Measurements from ENCODE around the gene PACS1. TPM values are rescaled to one million over a fixed set of nuclear protein-coding genes. Genes with fewer than 3 reads are reported as not detected.

The PACS1 gene
- total RNA-seq, 1 experiment from 2014 or later, result 41.1 TPM

DNA sequence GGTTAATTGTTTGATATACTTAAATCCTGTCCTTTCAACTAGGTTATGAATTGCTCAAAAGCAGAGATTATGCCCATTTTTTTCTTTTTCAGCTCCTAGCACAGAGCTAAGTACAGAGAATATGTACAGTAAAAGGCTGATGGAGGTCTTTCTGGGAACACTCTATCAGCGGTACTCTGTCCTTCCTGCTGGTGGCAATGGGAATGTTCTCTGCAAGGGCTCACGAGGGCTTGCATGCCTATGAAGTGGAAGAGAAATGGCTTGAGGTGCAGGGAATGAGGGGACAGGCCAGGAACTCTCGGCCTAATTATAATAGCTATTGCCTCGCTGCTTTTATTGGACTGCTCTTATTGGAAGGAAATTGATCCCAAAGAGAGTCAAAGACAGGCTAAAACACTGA, 114.7 kb downstream of the PACS1 start (continued):
- TF ChIP-seq, protein P1, sequence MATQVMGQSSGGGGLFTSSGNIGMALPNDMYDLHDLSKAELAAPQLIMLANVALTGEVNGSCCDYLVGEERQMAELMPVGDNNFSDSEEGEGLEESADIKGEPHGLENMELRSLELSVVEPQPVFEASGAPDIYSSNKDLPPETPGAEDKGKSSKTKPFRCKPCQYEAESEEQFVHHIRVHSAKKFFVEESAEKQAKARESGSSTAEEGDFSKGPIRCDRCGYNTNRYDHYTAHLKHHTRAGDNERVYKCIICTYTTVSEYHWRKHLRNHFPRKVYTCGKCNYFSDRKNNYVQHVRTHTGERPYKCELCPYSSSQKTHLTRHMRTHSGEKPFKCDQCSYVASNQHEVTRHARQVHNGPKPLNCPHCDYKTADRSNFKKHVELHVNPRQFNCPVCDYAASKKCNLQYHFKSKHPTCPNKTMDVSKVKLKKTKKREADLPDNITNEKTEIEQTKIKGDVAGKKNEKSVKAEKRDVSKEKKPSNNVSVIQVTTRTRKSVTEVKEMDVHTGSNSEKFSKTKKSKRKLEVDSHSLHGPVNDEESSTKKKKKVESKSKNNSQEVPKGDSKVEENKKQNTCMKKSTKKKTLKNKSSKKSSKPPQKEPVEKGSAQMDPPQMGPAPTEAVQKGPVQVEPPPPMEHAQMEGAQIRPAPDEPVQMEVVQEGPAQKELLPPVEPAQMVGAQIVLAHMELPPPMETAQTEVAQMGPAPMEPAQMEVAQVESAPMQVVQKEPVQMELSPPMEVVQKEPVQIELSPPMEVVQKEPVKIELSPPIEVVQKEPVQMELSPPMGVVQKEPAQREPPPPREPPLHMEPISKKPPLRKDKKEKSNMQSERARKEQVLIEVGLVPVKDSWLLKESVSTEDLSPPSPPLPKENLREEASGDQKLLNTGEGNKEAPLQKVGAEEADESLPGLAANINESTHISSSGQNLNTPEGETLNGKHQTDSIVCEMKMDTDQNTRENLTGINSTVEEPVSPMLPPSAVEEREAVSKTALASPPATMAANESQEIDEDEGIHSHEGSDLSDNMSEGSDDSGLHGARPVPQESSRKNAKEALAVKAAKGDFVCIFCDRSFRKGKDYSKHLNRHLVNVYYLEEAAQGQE (IDR thresholded peaks at IDR 0.05; ENCODE audit: low read depth), result no peak
- TF ChIP-seq JUND (IDR thresholded peaks at IDR 0.05), result no peak
- TF ChIP-seq, protein P2, sequence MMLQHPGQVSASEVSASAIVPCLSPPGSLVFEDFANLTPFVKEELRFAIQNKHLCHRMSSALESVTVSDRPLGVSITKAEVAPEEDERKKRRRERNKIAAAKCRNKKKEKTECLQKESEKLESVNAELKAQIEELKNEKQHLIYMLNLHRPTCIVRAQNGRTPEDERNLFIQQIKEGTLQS (IDR thresholded peaks at IDR 0.05), result no peak
- TF ChIP-seq FOSL1 (IDR thresholded peaks at IDR 0.05; ENCODE audit: low read depth), result no peak
- TF ChIP-seq EZH2 (IDR thresholded peaks at IDR 0.05), result no peak

DNA sequence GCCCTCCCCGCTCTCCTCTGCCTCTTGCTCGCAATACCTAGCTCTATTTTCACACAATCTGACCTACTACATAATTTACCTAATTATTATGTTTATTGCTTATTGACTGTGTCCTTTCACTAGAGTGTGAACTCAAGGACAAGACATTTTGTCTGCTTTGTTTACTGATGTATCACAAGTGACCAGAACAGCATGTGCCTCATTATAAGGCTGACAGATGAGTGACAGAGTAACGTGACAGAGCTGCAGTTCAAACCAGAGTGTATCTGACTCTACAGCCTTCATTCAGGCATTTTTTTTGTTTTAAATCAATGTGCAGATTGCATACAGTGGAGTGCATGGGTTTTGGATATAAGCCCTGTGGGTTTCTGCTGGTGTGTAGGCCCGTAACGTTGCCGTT, 116.4 kb downstream of the PACS1 start:
- CTCF ChIA-PET, result no interaction called here
- ATAC-seq, result no peak
- TF ChIP-seq POLR2AphosphoS5 (IDR thresholded peaks at IDR 0.05; ENCODE audit: low read depth, low read length), result no peak
- TF ChIP-seq, protein P3, sequence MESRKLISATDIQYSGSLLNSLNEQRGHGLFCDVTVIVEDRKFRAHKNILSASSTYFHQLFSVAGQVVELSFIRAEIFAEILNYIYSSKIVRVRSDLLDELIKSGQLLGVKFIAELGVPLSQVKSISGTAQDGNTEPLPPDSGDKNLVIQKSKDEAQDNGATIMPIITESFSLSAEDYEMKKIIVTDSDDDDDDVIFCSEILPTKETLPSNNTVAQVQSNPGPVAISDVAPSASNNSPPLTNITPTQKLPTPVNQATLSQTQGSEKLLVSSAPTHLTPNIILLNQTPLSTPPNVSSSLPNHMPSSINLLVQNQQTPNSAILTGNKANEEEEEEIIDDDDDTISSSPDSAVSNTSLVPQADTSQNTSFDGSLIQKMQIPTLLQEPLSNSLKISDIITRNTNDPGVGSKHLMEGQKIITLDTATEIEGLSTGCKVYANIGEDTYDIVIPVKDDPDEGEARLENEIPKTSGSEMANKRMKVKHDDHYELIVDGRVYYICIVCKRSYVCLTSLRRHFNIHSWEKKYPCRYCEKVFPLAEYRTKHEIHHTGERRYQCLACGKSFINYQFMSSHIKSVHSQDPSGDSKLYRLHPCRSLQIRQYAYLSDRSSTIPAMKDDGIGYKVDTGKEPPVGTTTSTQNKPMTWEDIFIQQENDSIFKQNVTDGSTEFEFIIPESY (IDR thresholded peaks at IDR 0.05; ENCODE audit: extremely low read depth, insufficient replicate concordance, low read length), result no peak
- TF ChIP-seq, protein P2 (IDR thresholded peaks at IDR 0.05), result no peak
- TF ChIP-seq ZFX (IDR thresholded peaks at IDR 0.05), result no peak
- TF ChIP-seq, protein P4, sequence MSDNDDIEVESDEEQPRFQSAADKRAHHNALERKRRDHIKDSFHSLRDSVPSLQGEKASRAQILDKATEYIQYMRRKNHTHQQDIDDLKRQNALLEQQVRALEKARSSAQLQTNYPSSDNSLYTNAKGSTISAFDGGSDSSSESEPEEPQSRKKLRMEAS (IDR thresholded peaks at IDR 0.05), result no peak
- TF ChIP-seq, protein P1 (IDR thresholded peaks at IDR 0.05; ENCODE audit: low read depth), result no peak
- TF ChIP-seq EGR1 (IDR thresholded peaks at IDR 0.05; ENCODE audit: low read depth), result no peak
- no peak for TF ChIP-seq SIN3A (IDR thresholded peaks at IDR 0.05; ENCODE audit: low read depth)
- TF ChIP-seq ZNF274 (IDR thresholded peaks at IDR 0.05; ENCODE audit: low read depth, low read length), result no peak

More for the DNA sequence above, 116.4 kb downstream of the PACS1 start:
- Histone ChIP-seq H3K9me3 (ENCODE audit: control insufficient read depth in 1 of 2, insufficient read depth in 1 of 2, low read depth in 1 of 2, low read length in 2 of 2) (no peaks in the 10 kb centered on the region), H3K36me3 (ENCODE audit: control insufficient read depth in 1 of 2, insufficient read depth in 2 of 2, low read length in 2 of 2) (no peaks in the 10 kb centered on the region), H3K27me3 (ENCODE audit: insufficient read depth, low read length) (no peaks in the 10 kb centered on the region), H3K4me2 (ENCODE audit: low read length) (no peak overlapping the region), H3K79me2 (ENCODE audit: insufficient read depth, low read length) (no peaks in the 10 kb centered on the region; the same call in 1 of the 2 replicates), H3K4me3 (replicated peaks in 1 of 2; ENCODE audit: low read depth in 1 of 2, low read length in 2 of 2) (no peak overlapping the region), H3K9ac (ENCODE audit: low read length) (no peak overlapping the region), H3K9me2 (ENCODE audit: insufficient read depth) (no peaks in the 10 kb centered on the region), H3K27ac (ENCODE audit: low read depth, low read length) (no peak overlapping the region), H3K4me1 (ENCODE audit: control insufficient read depth in 1 of 2, insufficient read depth in 2 of 2, low read length in 2 of 2) (peaks cover 4 to 18% of the 10 kb centered on the region in 2 experiments; a peak in 2 of 4 replicates), H2AFZ (ENCODE audit: low read depth, low read length, poor library complexity, severe bottlenecking) (no peak overlapping the region), H4K20me1 (ENCODE audit: insufficient read depth) (no peaks in the 10 kb centered on the region)
- BruUV-seq (replicated peaks), result no TSS peak
- no peak for DNase-seq (ENCODE audit: low read depth, low spot score)
- POLR2A ChIA-PET, result no interaction called here
- RAD21 ChIA-PET (ENCODE audit: low non-redundant PET in 1 of 2, low total read pairs in 2 of 2, uncharacterized antibody in 2 of 2, unreplicated experiment in 2 of 2), result no interaction called here
- intact Hi-C loops (cut with micrococcal nuclease), result no loop called here

Data from HCT116 (cell line).